CD4-positive, CD25-positive, alpha-beta regulatory T cell (primary cell): ENCODE data around the gene CALN1. TPM values are rescaled to one million over a fixed set of nuclear protein-coding genes. Genes with fewer than 3 reads are reported as not detected.
A peak's percentile ranks its signal among the peaks of the same experiment; 100 is the strongest.

Experiments
- ATAC-seq, 2 donors: fragments of 150-1000 bp; cut with Tn5 transposase; one replicate each; pipeline ENCODE4 v1.10.0; 2021; ENCODE audit warnings: low read depth in 2 of 2, moderate number of reproducible peaks in 2 of 2, moderate library complexity in 1 of 2
- DNase-seq, 3 donors: peaks; one replicate each; pipeline versions ENCODE4 v3.0.0 to v3.0.0-alpha.2; 2012 to 2022; ENCODE audit warnings: mixed read lengths in 1 of 3
- H3K27ac ChIP-seq: one replicate; pipeline ENCODE4 v1.7.0; 2013; ENCODE audit warnings: mild to moderate bottlenecking, low read length; ENCODE audit not compliant: insufficient read depth, poor library complexity, severe bottlenecking
- H3K27me3 ChIP-seq: one replicate; pipeline ENCODE4 v1.7.0; 2013; ENCODE audit warnings: low read length; ENCODE audit not compliant: control insufficient read depth, insufficient read depth
- H3K36me3 ChIP-seq: one replicate; pipeline ENCODE4 v1.7.0; 2013; ENCODE audit warnings: mild to moderate bottlenecking, low read length, moderate library complexity; ENCODE audit not compliant: control insufficient read depth, insufficient read depth
- H3K4me1 ChIP-seq: 2 replicates; pipeline ENCODE4 v1.7.0; 2013; ENCODE audit warnings: mild to moderate bottlenecking, low read length; ENCODE audit not compliant: insufficient read depth, control insufficient read depth, poor library complexity, severe bottlenecking
- H3K4me3 ChIP-seq: one replicate; pipeline ENCODE4 v1.7.0; 2013; ENCODE audit warnings: low read depth, mild to moderate bottlenecking, low read length, moderate library complexity
- H3K9me3 ChIP-seq, 2 experiments: 1 replicate in 1 of 2; 2 replicates in 1 of 2; pipeline ENCODE4 v1.7.0; 2013; ENCODE audit warnings: low read length in 2 of 2, mild to moderate bottlenecking in 1 of 2, moderate library complexity in 1 of 2; ENCODE audit not compliant: control insufficient read depth in 2 of 2
- H3K27ac Mint-ChIP-seq, 3 donors: one replicate each; pipeline ENCODE4 v1.8.0; 2020 to 2022; ENCODE audit warnings: mild to moderate bottlenecking in 3 of 3, mixed read lengths in 3 of 3, moderate library complexity in 2 of 3
- H3K27me3 Mint-ChIP-seq: one replicate; pipeline ENCODE4 v1.8.0; 2022; ENCODE audit warnings: mild to moderate bottlenecking, mixed read lengths
- H3K36me3 Mint-ChIP-seq: one replicate; pipeline ENCODE4 v1.8.0; 2020; ENCODE audit warnings: mixed read lengths
- H3K4me1 Mint-ChIP-seq, 4 donors: one replicate each; pipeline ENCODE4 v1.8.0; 2020 to 2022; ENCODE audit warnings: mixed read lengths in 4 of 4, mild to moderate bottlenecking in 1 of 4
- H3K4me3 Mint-ChIP-seq, 4 donors: one replicate each; pipeline ENCODE4 v1.8.0; 2020 to 2022; ENCODE audit warnings: mild to moderate bottlenecking in 4 of 4, mixed read lengths in 4 of 4, moderate library complexity in 3 of 4
- H3K9me3 Mint-ChIP-seq, 7 donors: one replicate each; pipeline ENCODE4 v1.8.0; 2020 to 2022; ENCODE audit warnings: mixed read lengths in 7 of 7, mild to moderate bottlenecking in 3 of 7, moderate library complexity in 2 of 7
- polyA plus RNA-seq, 4 donors: library from polyadenylated mRNA; unstranded; fragments of 300-500 nt; fragmentation: Illumina TruSeq; gene quantifications; one replicate each; pipeline ENCODE4 v1.2.3, GENCODE V29; 2021
- total RNA-seq: library from RNA; stranded (reverse); gene quantifications from one replicate; pipeline ENCODE4 v1.2.3, GENCODE V29; 2022

The CALN1 gene
- total and polyA plus RNA-seq, 5 donors from 2014 or later: 0.52 TPM; not detected in 4

DNA sequence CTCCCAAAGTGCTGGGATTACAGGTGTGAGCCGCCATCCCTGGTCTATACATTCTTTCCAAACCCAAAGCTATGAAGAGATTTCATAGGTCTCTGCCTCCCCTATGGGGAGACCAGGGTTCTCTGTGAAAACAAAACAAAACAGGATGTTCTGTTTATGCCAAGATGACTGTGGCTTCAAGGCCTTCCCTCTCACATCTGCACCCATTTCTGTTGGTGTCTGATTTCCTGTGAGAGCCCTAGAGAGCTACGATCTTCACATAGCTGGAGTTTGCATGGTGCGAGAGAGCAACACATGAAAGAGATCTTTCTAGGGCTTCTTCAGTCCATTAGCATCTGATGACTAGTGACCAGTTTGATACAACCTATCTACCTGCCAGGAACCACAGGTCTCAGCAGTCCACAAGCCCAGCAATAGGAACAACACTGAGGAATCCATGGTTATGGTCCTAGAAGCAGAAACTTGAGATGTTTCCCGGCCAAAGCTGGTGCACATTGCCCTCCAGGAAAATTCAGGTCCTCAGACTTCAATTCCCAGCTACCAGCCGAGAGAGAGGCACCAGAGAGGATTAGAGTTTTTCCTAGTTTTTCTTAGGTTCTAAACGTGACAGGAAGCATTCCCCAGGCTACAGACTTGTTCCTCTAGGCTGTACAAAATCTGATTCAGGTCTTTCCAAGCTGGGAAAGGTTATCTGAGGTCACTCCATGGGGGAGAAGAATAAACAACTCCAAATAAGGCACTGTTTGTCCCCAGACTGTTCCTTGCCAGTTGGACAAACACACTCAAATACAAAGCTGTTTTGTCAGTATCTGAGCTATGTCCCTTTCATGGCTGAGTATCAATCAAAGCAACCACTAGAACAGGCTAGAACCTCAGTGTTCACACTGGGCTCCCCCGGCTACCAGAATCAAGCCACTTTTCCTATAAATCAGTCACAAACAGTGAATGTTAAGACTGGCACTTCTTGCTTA is 259.7 kb downstream of the CALN1 start:
- H3K27me3 Mint-ChIP-seq: no peaks in the 10 kb centered on the region
- ATAC-seq (no peak), DNase-seq (no peak)

GRCh38 chr7:72140566-72140965 is 271.6 kb downstream of the CALN1 start:
- Histone ChIP-seq H3K36me3 (no peaks in the 10 kb centered on the region), H3K4me1 (no peaks in the 10 kb centered on the region), H3K9me3 (no peaks in the 10 kb centered on the region), H3K4me3 (no peak overlapping the region), H3K27ac (no peak overlapping the region), H3K27me3 (no peaks in the 10 kb centered on the region)
- Mint-ChIP-seq H3K4me1 (no peaks in the 10 kb centered on the region), H3K4me3 (no peak overlapping the region), H3K27me3 (no peaks in the 10 kb centered on the region), H3K9me3 (peaks cover 0 to 14% (median 5%) of the 10 kb centered on the region in 7 donors), H3K36me3 (no peaks in the 10 kb centered on the region), H3K27ac (no peak overlapping the region)
- DNase-seq: no peak
- ATAC-seq: no peak

More for the DNA sequence above, 259.7 kb downstream of the CALN1 start:
- Mint-ChIP-seq H3K4me1 (no peaks in the 10 kb centered on the region), H3K4me3 (no peak overlapping the region), H3K27ac (no peak overlapping the region), H3K9me3 (peaks cover 0 to 8% (median 2%) of the 10 kb centered on the region in 7 donors), H3K36me3 (no peaks in the 10 kb centered on the region)
- Histone ChIP-seq H3K4me1 (no peaks in the 10 kb centered on the region), H3K27ac (no peak overlapping the region), H3K4me3 (no peak overlapping the region), H3K27me3 (no peaks in the 10 kb centered on the region), H3K9me3 (no peaks in the 10 kb centered on the region), H3K36me3 (no peaks in the 10 kb centered on the region)

DNA sequence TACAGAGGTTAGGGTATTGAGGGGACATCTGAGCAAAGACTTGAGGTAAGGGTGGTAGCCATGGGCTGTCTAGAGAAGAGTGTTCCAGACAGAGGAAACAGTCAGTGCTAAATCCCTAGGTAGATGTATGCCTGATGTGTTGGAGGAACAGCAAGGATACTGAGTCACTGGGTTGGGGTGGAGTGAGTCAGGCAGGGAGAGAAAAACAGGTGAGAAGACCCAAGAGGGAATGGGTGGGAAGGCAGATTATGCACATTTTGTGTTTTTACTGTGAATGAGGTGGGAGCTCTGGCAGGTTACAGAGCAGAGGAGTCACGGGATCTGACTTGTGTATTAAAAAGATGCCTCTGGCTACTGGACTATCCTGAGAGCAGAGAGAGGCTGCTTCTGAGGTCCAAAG is 285.0 kb downstream of the CALN1 start:
- Mint-ChIP-seq H3K4me3 (no peak overlapping the region), H3K4me1 (no peaks in the 10 kb centered on the region), H3K27me3 (peaks cover 5% of the 10 kb centered on the region), H3K9me3 (peaks cover 3 to 34% (median 9%) of the 10 kb centered on the region in 7 donors), H3K36me3 (no peaks in the 10 kb centered on the region), H3K27ac (no peak overlapping the region)
- Histone ChIP-seq H3K4me3 (no peak overlapping the region), H3K9me3 (peaks cover 6 to 7% of the 10 kb centered on the region in 2 experiments), H3K36me3 (no peaks in the 10 kb centered on the region), H3K4me1 (no peaks in the 10 kb centered on the region), H3K27me3 (no peaks in the 10 kb centered on the region), H3K27ac (no peak overlapping the region)
- no peak for DNase-seq
- no peak for ATAC-seq

DNA sequence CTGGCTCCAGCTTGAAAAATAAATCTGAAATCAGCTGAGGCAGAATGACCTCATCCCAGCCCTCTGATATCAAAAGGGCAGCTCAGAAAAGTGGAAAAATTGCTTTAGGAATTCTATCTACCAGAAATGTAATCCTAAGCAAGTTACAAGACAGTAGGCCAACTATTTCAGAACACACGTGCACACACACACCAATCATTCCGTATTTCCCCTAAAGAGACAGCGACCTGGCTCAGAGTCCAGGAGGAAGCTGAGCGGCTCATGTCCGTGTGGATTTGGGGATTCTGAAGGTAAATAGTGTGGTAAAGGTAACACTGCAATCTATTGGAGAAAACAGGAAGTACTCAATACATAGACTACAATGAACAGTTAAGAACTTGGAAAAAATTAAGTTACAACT is 288.2 kb downstream of the CALN1 start:
- Mint-ChIP-seq H3K27me3 (peaks cover 5% of the 10 kb centered on the region), H3K4me1 (no peaks in the 10 kb centered on the region), H3K36me3 (no peaks in the 10 kb centered on the region), H3K27ac (no peak overlapping the region), H3K9me3 (peaks cover 0 to 16% (median 6%) of the 10 kb centered on the region in 7 donors), H3K4me3 (no peak overlapping the region)
- Histone ChIP-seq H3K27me3 (no peaks in the 10 kb centered on the region), H3K36me3 (no peaks in the 10 kb centered on the region), H3K9me3 (peaks cover 0 to 7% of the 10 kb centered on the region in 2 experiments), H3K4me3 (no peak overlapping the region), H3K27ac (no peak overlapping the region), H3K4me1 (no peaks in the 10 kb centered on the region)
- no peak for DNase-seq
- no peak for ATAC-seq

GRCh38 chr7:72118366-72118765 is 293.8 kb downstream of the CALN1 start:
- Mint-ChIP-seq H3K27ac (no peak overlapping the region), H3K4me1 (no peaks in the 10 kb centered on the region), H3K9me3 (peaks cover 0 to 9% (median 2%) of the 10 kb centered on the region in 7 donors), H3K36me3 (no peaks in the 10 kb centered on the region), H3K27me3 (peaks cover 4% of the 10 kb centered on the region), H3K4me3 (peak overlapping the region in 1 of 4 donors; percentile 8)
- Histone ChIP-seq H3K9me3 (no peaks in the 10 kb centered on the region), H3K27ac (no peak overlapping the region), H3K27me3 (no peaks in the 10 kb centered on the region), H3K36me3 (no peaks in the 10 kb centered on the region), H3K4me3 (no peak overlapping the region), H3K4me1 (no peaks in the 10 kb centered on the region)
- no peak for DNase-seq
- ATAC-seq: no peak

GRCh38 chr7:72114129-72114528 is 298.0 kb downstream of the CALN1 start:
- H3K27me3 Mint-ChIP-seq: peaks cover 4% of the 10 kb centered on the region
- H3K4me3 Mint-ChIP-seq: no peak overlapping the region
- H3K27ac Mint-ChIP-seq: no peak overlapping the region
- H3K4me3 ChIP-seq: no peak overlapping the region
- DNase-seq (no peak), ATAC-seq (no peak)
- no peaks in the 10 kb centered on the region for H3K4me1 Mint-ChIP-seq
- no peaks in the 10 kb centered on the region for H3K36me3 Mint-ChIP-seq
- no peaks in the 10 kb centered on the region for H3K27me3 ChIP-seq
- no peaks in the 10 kb centered on the region for H3K9me3 ChIP-seq
- no peaks in the 10 kb centered on the region for H3K4me1 ChIP-seq
- no peak overlapping the region for H3K27ac ChIP-seq
- no peaks in the 10 kb centered on the region for H3K36me3 ChIP-seq
- H3K9me3 Mint-ChIP-seq: peaks cover 0 to 10% (median 4%) of the 10 kb centered on the region in 7 donors

- peaks cover 0 to 2% of the 10 kb centered on the region in 2 experiments for H3K9me3 ChIP-seq
- H3K27ac ChIP-seq: no peak overlapping the region
- Mint-ChIP-seq H3K27ac (no peak overlapping the region), H3K4me1 (no peaks in the 10 kb centered on the region), H3K9me3 (peaks cover 4 to 18% (median 6%) of the 10 kb centered on the region in 7 donors), H3K27me3 (peaks cover 4% of the 10 kb centered on the region), H3K4me3 (no peak overlapping the region), H3K36me3 (no peaks in the 10 kb centered on the region)
- DNase-seq (no peak), ATAC-seq (no peak)
- H3K27me3 ChIP-seq: no peaks in the 10 kb centered on the region
- H3K4me1 ChIP-seq: no peaks in the 10 kb centered on the region
- no peak overlapping the region for H3K4me3 ChIP-seq
- no peaks in the 10 kb centered on the region for H3K36me3 ChIP-seq
These were observed 299.1 kb downstream of the CALN1 start for GRCh38 chr7:72112992-72113391.
